SHP77 (cell line): ENCODE data around the gene NUMB.

ENCODE experiments used
- DNase-seq, 2 experiments: peaks; one replicate each; lab custom pipeline; 2025; lab: John Stamatoyannopoulos, UW

NUMB gene

DNA sequence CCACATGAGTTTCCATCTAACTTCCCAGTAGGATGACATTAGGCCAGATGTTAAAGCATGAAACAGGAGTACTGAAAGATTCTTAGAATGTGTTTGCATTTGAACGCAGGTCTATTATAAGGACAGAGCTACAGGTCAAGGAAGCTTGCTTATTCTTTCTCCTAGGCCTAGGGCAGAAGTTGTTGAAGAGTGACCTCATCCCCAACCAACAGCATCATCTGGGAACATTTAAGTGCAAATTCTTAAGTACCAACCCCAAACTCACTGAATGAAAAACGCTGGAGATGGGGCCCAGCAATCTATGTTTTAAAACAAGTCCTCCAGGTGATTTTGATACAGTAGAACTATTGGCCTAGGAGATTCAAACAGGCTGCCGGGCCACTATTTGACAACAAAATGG is 168.6 kb downstream of the NUMB start:
- no peak for DNase-seq

DNA sequence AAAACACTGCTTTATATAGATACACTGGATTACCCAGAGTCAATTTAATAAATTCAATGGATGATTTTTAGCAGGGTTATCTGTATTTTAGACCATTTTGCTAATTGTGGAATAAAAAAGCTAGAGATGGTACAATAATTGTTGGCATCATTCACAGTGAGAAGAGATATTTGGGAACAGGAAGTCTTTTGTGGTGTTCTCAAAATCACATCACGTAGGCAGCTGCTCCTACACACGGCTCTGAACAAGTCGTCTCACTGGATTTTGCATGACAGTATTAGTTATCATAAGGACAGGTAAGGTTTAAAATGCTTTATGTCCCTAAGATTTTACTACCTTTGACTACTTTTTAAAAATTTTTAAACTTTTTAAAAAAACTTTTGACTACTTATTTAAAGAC is 169.0 kb downstream of the NUMB start:
- DNase-seq = no peak

DNA sequence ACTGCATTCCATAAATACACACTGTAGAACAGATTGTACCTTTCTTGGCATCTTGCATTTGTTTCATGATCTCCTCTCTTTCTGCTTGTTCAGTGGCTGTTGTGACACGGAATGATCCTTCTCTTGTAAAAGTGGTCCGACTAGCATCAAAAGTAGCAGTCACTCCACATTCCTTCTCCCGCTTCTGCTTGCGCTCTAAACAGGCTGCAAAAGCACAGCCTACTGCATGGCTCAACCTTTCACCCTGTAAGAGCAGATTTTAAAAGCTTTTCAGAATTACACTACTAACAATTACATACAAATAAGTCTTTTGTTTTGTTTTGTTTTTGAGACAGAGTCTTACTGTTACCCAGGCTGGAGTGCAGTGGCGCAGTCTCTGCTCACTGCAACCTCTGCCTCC is 171.3 kb downstream of the NUMB start:
- no peak for DNase-seq

DNA sequence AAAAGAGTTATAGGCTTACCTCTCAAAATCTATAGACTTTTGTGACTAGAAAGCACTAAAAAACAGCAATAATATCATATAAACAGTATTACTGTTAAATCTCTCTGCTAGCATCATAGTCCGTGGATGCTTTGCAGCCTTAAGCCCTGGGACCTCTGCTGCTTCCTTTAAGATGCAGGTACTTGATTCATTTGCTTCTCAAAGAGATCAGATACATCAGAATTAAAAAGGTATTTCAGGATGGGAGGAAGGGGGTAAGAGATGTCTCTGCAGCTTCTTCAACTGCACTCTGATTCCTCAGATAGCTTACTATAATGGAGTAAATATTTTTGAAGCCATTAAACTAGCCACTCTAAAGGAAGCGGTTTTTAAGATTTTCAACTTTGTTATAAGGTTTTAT is 171.7 kb downstream of the NUMB start:
- no peak for DNase-seq

DNA sequence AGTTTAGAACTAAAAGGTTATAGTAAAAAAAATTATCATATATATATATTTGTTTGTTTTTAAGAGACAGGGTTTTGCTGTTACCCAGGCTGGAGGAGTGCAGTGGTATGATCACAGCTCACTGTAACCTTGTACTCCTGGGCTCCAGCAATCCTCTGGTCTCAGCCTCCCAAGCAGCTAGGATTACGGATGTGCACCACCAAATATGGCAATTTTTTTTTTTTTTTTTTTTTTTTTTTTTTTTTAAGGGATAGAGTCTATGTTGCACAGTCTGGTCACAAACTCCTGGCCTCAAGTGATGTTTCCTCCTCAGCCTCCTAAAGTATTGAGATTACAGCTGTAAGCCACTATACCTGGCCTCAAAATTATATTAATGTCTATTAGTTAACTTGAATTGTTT is 172.4 kb downstream of the NUMB start:
- DNase-seq = no peak

DNA sequence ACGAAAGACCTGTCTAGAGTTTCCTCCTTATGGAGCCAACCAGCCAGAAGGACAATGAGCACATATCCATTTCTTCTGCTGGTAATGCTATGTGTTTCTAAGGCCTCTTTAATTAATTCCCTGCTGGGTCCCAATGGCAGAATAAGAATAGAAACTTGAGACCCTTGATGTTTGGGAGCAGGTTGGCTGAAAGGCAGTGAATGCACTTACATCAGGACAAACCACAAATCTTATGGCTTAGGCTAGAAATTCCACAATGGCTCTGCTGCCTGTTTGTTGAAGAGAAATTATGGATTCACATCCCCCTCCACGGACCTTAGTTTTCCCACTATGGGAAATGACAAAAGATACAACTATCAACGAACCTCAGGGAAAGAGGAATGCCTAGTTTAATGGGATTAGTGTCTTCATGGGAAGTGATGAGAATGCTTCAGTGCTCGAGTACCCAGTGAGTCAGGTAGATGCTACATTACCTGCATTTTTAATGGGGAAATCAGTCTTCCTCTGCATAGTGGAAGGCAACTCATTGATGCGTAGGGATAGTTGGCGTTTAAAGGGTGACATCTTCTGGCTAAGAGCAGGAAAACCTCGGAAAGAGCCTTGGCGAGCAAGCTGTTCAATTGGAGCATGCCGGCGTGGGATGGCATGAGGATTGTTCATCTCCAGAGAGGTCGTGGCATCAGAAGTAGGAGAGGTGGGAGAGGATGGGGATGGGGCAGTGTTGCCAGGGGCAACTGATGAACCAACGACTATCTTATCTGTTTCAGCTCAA is 174.6 kb downstream of the NUMB start:
- DNase-seq = no peak

DNA sequence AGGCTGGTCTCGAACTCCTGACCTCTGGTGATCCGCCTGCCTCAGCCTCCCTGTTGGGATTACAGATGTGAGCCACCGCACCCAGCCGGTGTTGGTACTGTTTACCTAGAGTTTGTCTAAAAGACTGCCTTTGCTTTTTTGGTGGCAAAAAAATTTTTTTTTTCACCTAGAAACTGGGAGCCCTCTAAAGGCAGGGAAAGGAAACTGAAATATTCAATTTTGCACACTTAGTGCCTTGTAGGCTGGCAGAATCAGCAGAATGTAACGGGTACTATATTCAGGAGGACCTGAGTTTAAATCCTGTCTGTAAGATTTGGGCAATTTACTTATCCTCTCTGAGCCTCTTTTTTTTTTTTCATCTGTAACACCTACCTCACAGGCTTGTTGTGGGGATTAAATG is 177.4 kb downstream of the NUMB start:
- DNase-seq = no peak

DNA sequence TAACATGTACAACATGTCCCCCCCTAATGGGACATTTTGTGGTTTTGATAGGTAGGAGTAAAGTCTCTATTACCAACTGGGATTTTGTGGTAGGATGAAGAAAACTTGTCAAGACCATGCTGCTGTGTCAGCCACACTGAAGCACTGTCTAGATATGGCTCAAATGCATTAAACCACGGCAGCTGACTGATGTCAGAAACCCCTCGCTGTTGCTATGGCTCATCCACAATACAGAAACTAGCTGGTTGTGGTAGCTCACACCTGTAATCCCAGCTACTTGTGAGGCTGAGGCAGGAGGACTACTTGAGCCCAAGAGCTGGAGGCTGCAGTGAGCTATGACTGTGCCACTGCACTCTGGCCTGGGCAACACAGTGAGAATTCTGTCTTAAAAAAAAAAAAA is 181.0 kb downstream of the NUMB start:
- no peak for DNase-seq

DNA sequence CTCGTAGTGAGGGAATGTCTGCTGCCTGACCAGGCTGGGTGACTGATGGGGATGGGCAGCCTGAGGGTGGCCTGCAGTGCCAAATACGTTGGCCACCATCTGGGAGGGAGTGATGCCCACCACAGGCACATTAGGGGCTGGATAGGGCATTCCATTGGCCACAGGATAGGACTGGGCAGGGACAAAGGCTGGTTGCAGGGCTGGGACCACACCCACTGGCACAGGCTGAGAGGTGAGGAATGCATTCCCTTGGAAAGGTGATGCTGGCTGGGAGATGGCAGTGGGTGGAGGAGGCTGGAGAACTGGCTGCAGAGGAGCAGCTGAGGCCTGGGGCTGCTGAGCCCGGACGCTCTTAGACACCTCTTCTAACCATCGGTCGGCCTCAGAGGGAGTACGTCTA is 181.5 kb downstream of the NUMB start:
- DNase-seq = no peak

DNA sequence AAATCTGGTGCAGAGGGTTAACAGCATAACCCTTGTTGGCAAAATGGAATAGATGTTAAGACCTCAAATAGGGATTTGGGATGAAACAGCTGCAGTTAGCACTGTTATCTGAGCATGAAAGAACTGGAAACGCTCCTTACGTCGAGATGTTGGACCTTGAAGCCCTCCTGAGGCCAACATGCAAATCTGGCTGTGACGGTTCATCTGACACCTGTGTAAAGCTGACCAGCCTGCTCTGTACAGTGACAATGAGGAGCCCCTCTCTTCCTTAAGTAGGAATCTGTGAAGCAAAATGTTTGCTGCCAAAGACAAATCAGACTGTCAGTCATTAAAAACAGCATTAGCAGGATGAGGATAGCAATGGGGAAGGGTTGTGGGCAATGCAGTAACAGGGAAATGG is 184.5 kb downstream of the NUMB start:
- no peak for DNase-seq

DNA sequence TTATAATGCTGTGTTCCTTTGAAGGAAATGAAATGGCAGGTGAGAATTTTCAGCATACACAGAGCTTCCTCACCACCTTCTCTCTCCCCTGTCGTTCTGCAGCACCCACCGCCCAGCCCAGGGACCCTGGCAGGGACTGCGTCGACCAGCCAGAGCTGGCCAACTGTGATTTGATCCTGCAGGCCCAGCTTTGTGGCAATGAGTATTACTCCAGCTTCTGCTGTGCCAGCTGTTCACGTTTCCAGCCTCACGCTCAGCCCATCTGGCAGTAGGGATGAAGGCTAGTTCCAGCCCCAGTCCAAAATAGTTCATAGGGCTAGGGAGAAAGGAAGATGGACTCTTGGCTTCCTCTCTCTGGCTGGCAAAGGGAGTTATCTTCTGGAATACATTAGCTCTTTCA is 186.0 kb downstream of the NUMB start:
- DNase-seq = no peak

DNA sequence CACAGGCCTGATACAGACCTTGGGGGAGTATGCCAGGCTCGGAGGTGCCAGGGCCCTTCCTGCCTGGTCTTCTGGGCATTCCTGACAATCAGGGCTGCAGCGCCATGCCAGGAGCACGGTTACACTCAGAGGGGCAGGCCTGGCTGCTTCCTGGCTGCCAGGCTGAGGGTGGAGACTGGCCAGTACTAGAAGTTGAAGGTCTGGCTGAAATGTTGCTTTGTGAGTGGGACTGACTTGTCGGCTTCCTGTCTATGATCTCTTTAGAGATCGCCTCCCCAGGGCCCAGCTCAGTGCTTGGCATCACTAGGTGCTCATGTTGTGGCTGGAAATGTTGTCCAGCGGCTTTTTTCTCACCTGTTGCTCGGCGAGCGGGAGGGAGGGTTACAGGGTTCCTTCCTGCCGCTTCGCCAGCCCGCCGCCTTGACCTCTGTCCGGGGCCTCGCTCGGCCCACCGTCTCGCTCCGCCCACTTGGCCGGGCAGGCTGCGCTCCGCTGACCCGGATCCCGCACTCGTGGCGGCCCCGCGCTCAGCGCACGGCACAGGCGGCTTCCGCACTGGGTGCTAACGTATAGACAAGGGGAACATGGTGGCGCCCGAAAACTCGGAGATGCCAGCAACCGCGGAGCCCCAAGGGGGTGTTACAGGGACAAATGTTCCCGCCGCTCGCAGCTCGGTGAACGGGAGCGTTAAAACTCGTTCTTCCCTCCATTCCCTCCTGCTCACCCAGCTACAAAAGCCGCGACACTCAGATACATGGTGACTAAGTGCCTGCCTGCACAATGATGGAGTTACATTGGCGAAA is 188.4 kb downstream of the NUMB start:
- DNase-seq = no peak

DNA sequence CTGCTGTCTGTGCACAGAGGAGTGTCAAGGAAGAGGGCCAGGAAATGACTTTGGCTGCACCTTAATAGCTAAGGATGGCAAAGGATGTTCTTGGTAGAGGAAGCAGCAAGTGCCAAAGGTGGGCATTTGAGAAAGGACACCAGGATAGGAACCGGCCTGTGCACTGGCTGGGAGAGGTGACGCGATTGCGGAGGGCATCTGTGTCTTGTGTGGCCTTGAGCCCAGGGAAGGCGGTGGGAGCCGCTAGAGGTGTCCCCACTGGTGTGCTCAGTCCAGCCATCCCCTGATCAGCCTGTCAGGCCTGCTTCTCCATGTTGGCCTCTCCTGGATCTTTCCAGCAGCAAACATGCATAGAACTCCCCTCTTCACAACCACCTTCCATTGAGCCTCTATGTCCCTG is 190.9 kb downstream of the NUMB start:
- DNase-seq = no peak

DNA sequence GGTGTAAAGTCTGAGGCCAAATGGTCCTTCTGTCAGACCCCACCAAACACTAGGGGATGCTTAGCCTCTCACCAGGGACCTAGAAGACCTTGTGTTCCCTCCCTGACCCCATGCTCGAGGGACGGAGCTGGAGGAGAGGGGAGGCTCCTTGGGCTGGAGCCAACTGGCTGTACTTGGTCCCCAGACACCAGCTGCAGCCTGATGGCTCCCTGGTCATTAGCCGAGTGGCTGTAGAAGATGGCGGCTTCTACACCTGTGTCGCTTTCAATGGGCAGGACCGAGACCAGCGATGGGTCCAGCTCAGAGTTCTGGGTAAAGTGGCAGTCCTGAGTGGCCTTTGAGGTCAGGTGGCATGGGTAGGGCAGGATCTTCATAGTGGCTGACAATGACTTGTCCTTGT is 192.0 kb downstream of the NUMB start:
- DNase-seq = no peak

DNA sequence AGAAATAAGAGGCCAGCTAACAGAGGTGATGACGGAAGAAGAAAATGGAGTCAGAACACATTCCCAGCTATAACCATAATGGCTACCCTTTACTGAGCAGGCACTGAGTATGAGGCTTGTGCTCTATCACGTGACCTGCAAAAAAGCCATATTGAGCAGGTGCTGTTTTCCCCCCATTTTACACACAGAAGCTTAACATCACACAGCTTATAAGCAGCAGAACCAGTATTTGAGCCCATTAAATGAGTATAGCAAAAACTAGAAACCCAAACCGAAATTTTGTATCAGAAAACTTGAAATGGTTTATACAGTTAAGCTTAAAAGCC is 192.7 kb downstream of the NUMB start:
- DNase-seq = no peak

DNA sequence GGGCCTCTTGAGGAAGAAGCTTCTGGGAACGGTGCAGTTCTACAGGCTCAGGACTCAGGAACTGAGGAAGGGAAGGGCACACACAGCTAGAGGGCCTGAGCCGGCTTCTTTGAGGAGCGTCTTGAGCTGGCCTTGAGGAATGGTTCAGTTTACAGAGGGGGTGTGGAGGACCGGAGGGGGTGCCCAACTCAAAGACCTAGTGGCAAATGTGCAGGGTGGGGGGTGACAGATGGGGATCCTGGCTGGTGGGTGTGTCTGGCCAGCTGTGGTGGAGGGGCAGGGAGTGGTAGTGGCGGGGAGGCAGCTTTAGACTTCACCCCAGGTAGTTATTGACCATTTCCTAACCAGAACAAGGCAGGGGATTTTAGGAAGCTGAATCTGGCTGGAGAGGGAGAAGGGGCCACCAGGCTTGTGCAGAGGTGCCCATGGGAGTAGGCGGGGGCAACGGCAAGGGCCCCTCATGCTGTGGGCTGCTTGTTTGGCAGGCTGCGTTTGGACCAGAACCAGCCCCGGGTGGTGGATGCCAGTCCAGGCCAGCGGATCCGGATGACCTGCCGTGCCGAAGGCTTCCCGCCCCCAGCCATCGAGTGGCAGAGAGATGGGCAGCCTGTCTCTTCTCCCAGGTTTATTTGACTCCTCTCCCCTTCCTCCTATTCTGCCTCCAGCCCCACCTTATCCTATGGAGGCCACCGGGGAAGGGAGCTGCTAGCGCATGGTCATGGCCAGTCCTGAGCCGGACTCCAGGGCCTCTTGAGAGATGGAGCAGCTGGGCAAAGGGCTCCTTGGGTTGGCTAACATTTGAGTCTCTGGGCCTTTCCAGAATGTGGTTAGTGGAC is 193.2 kb downstream of the NUMB start:
- DNase-seq = no peak

DNA sequence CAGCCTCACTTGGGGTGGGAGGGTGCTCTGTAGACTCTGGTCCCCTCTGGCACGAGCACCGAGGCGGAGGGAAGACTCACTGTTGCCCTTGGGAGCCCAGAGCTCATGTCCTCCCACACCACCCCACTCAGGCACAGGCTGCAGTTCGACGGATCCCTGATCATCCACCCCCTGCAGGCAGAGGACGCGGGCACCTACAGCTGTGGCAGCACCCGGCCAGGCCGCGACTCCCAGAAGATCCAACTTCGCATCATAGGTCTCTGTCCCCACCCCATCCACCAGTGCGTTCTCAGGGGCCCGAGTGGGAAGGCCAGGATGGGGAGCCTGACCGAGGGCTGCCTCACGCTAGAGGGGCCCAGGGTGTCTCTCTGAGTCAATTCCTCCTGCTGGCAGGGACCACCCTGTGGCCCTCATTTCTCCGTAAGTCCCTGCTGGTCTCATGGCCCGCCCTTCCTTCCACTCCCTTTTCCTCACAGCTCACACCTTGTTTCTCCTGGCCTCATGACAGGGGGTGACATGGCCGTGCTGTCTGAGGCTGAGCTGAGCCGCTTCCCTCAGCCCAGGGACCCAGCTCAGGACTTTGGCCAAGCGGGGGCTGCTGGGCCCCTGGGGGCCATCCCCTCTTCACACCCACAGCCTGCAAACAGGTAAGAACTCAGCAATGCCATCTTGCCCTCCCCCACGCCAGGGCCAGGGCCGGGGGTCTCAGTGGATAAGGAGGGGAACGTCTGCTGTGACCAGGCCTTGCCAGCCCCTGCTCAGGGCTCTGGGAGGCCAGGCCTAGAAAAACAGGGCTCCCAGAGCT is 194.1 kb downstream of the NUMB start:
- no peak for DNase-seq

DNA sequence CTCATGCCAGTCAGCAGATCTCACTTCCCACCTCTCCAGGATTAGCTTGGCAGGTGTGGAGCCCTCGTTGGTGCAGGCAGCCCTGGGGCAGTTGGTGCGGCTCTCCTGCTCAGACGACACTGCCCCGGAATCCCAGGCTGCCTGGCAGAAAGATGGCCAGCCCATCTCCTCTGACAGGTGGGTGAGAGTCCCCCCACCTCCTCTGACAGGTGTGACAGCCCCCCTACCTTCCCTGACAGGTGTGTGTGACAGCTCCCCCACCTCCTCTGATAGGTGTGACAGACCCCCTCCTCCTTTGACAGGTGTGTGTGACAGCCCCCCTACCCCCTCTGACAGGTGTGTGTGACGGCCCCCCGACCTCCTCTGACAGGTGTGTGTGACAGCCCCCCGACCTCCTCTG is 194.7 kb downstream of the NUMB start:
- DNase-seq = no peak

DNA sequence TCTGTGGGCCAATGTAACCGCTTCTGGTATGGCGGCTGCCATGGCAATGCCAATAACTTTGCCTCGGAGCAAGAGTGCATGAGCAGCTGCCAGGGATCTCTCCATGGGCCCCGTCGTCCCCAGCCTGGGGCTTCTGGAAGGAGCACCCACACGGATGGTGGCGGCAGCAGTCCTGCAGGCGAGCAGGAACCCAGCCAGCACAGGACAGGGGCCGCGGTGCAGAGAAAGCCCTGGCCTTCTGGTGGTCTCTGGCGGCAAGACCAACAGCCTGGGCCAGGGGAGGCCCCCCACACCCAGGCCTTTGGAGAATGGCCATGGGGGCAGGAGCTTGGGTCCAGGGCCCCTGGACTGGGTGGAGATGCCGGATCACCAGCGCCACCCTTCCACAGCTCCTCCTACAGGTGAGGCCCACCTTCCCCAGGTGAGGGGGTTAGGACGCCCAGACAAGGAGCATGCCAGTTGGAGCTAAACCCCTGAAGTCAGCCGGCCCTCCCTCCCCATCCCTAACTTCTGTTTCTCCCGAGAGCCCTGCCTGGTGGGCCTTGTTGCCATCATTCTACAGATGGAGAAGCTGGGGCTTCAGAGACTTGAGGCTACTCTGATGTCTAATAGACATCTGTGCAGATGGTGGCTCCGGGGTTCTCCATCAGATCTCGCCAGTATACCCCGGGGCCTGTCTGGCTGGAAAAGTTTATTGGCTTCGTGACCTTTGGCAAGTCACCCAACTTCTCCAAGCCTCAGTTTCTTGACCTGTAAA is 195.7 kb downstream of the NUMB start:
- DNase-seq = no peak

DNA sequence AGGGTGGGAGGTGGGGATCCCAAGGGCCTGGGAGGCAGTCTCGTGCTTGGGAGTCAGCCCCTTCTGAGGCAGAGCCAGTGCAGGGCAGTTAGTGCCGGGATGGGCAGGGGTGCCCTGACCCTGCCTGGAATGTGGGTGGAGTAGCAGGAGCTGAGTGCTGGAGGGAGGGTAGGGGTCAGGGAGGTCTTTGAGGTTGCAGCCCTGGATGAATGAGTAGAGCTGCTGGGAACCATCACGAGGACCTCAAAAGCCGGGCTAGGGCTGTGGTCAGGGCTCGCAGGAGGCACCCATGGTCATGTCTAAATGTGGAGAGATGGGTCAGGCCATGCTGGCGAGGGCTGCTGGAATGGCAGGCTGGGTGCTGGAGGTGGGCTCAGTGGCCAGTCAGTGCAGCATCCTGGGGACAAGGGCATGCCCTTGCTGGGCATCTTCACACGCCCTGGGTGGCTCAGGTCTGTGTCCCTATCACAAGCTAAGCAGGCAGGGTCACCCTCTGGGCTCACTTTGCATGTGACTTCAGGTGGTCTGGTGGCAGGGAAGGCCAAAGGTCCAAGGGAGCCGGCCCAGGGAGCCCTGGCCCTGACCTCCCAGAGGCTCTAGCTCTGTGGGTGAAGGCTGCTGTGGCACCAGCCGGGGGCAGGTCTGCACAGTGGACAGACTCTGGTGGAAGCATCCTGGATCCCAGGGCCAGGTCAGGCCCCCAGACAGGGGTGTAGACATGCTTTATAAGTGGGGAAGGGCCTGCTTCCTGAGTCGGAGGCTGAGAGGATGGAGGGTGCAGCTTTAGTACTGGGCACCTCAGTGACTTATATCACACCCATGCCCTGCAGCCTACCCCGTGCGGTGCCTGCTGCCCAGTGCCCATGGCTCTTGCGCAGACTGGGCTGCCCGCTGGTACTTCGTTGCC is 196.6 kb downstream of the NUMB start:
- DNase-seq = no peak
